Gastrocnemius medialis (tissue), 4 donors: Measurements from ENCODE around the gene GMPR.

Experiments
- CTCF ChIP-seq, 5 experiments: fragments of 450-650 bp in 3 of 5; fragments of 200-600 bp in 2 of 5; sonication (generic) in 2 of 5; IDR thresholded peaks in 4 of 5; conservative IDR thresholded peaks in 1 of 5; 1 replicate in 4 of 5; 2 replicates in 1 of 5; pipeline ENCODE4 v1.5.1; 2016 to 2019; ENCODE audit warnings: antibody characterized with exemption in 5 of 5, mild to moderate bottlenecking in 3 of 5, moderate library complexity in 3 of 5
- POLR2A ChIP-seq, 2 donors: fragments of 450-650 bp; IDR thresholded peaks; one replicate each; pipeline ENCODE4 v1.6.1; 2017; ENCODE audit warnings: antibody characterized with exemption in 2 of 2, mild to moderate bottlenecking in 2 of 2, moderate library complexity in 2 of 2

- TF ChIP-seq CTCF (IDR thresholded peaks at IDR 0.05 in 4 of 5, conservative IDR thresholded peaks at IDR 0.05 in 1 of 5) (no peak), POLR2A (IDR thresholded peaks at IDR 0.05) (no peak)
These were observed 90.8 kb downstream of the GMPR start for GRCh38 chr6:16329233-16329632.
